A549 (cell line): ENCODE measurements around the gene TCF7L2. TPM values are rescaled to one million over a fixed set of nuclear protein-coding genes. Genes with fewer than 3 reads are reported as not detected.

Experiments used
- ATAC-seq, 2 experiments: fragments of 200-7000 bp in 1 of 2; fragments of >200 bp in 1 of 2; cut with Nextera tagmentation in 1 of 2; cut with Tn5 transposase in 1 of 2; 3 replicates each; pipeline versions ENCODE4 v1.8.0 to v1.9.1; 2018 to 2020; ENCODE audit warnings: mild to moderate bottlenecking in 1 of 2, moderate library complexity in 1 of 2
- CTCF ChIA-PET: fragments of 300-600 bp; sonication (Branson Sonifier 250); formaldehyde crosslinking; extraction: SDS; loops from one replicate; lab custom pipeline; 2021; ENCODE audit warnings: antibody characterized with exemption, inconsistent platforms; lab: Yijun Ruan, JAX
- POLR2A ChIA-PET: fragments of 350-600 bp; formaldehyde crosslinking; extraction: SDS; loops from one replicate; lab custom pipeline; 2021; ENCODE audit warnings: antibody characterized with exemption, inconsistent platforms; lab: Yijun Ruan, JAX
- DNase-seq, 2 experiments: peaks; one replicate each; pipeline versions ENCODE4 v3.0.0 to v3.0.0-alpha.2; 2011 to 2016; ENCODE audit warnings: low read depth in 1 of 2, low spot score in 1 of 2
- FAIRE-seq: peaks from 2 replicates; lab custom pipeline; 2011; peaks lifted over from hg19 to GRCh38; lab: Jason Lieb, UNC
- H3K27ac ChIP-seq, 2 experiments: fragments of >200 bp; sonication (Bioruptor Twin); formaldehyde crosslinking; 3 replicates each; pipeline ENCODE4 v1.5.1; 2016 to 2017
- H3K4me1 ChIP-seq: fragments of >200 bp; sonication (Bioruptor Twin); formaldehyde crosslinking; 3 replicates; pipeline ENCODE4 v1.6.1; 2016
- H3K4me2 ChIP-seq: fragments of >200 bp; sonication (Bioruptor Twin); formaldehyde crosslinking; 3 replicates; pipeline ENCODE4 v1.6.1; 2016
- H3K4me3 ChIP-seq: fragments of >200 bp; sonication (Bioruptor Twin); formaldehyde crosslinking; 3 replicates; pipeline ENCODE4 v1.5.1; 2016
- H3K9me3 ChIP-seq: fragments of >200 bp; sonication (Bioruptor Twin); formaldehyde crosslinking; 3 replicates; pipeline ENCODE4 v1.6.1; 2016
- BHLHE40 ChIP-seq: IDR thresholded peaks from 2 replicates; pipeline ENCODE4 v1.6.1; 2012; ENCODE audit warnings: low read depth, low read length, inconsistent platforms
- CBX8 ChIP-seq: fragments of 200-600 bp; sonication (generic); IDR thresholded peaks from 2 replicates; pipeline ENCODE4 v1.6.1; 2016
- CHD4 ChIP-seq: fragments of 200-600 bp; sonication (generic); IDR thresholded peaks from 2 replicates; pipeline ENCODE4 v1.6.1; 2016; ENCODE audit warnings: antibody characterized with exemption, mild to moderate bottlenecking, borderline replicate concordance
- EHF ChIP-seq: fragments of 250-450 bp; sonication (Bioruptor Pico); IDR thresholded peaks from 2 replicates; pipeline ENCODE4 v1.5.0; 2020; ENCODE audit warnings: mild to moderate bottlenecking
- EHMT2 ChIP-seq: fragments of 200-600 bp; sonication (generic); IDR thresholded peaks from 2 replicates; pipeline ENCODE4 v1.6.1; 2016; ENCODE audit warnings: antibody characterized with exemption, low read depth, mild to moderate bottlenecking, moderate library complexity
- FOSL2 ChIP-seq, 2 experiments: fragments of 450-650 bp in 1 of 2; fragments of >200 bp in 1 of 2; sonication (Bioruptor Twin) in 1 of 2; formaldehyde crosslinking; IDR thresholded peaks; 2 replicates each; pipeline versions ENCODE4 v1.5.0 to v1.6.1; 2016 to 2020; ENCODE audit warnings: mild to moderate bottlenecking in 1 of 2, moderate library complexity in 1 of 2
- HDAC2 ChIP-seq: fragments of 200-600 bp; sonication (generic); IDR thresholded peaks from 2 replicates; pipeline ENCODE4 v1.6.1; 2016
- HOXB5 ChIP-seq: fragments of 250-450 bp; sonication (Bioruptor Pico); IDR thresholded peaks from 2 replicates; pipeline ENCODE4 v1.5.0; 2020; ENCODE audit warnings: mild to moderate bottlenecking, moderate library complexity
- KDM1A ChIP-seq: fragments of 200-600 bp; sonication (generic); IDR thresholded peaks from 2 replicates; pipeline ENCODE4 v1.6.1; 2016; ENCODE audit warnings: low read depth, mild to moderate bottlenecking
- KDM5A ChIP-seq: fragments of 200-600 bp; sonication (generic); IDR thresholded peaks from 2 replicates; pipeline ENCODE4 v1.6.1; 2016; ENCODE audit warnings: antibody characterized with exemption, mild to moderate bottlenecking
- MAFK ChIP-seq: fragments of 450-650 bp; IDR thresholded peaks from 2 replicates; pipeline ENCODE4 v1.6.1; 2014; ENCODE audit not compliant: partially characterized antibody
- NR3C1 ChIP-seq: fragments of >200 bp; sonication (Bioruptor Twin); formaldehyde crosslinking; IDR thresholded peaks from 3 replicates; pipeline ENCODE4 v1.6.1; 2017
- RAD21 ChIP-seq, 2 experiments: fragments of >200 bp in 1 of 2; sonication (Bioruptor Twin) in 1 of 2; formaldehyde crosslinking in 1 of 2; IDR thresholded peaks in 1 of 2; conservative IDR thresholded peaks in 1 of 2; 2 replicates in 1 of 2; 3 replicates in 1 of 2; pipeline ENCODE4 v1.6.1; 2012 to 2018; ENCODE audit warnings: inconsistent platforms in 1 of 2
- RNF2 ChIP-seq: fragments of 200-600 bp; sonication (generic); IDR thresholded peaks from 2 replicates; pipeline ENCODE4 v1.6.1; 2016; ENCODE audit warnings: low read depth, mild to moderate bottlenecking, antibody characterized with exemption, moderate library complexity, borderline replicate concordance
- SREBF2 ChIP-seq: fragments of 450-650 bp; IDR thresholded peaks from 2 replicates; pipeline ENCODE4 v1.6.1; 2014; ENCODE audit warnings: mild to moderate bottlenecking, moderate library complexity
- ZC3H11A ChIP-seq: fragments of 450-650 bp; IDR thresholded peaks from 2 replicates; pipeline ENCODE4 v1.6.1; 2014; ENCODE audit warnings: antibody characterized with exemption, mild to moderate bottlenecking
- WGBS: methylation state at CpG from one replicate; pipeline ENCODE4 v1.1.6; 2017; ENCODE audit errors: missing lambda C conversion rate; 5-methylcytosine and 5-hydroxymethylcytosine counted together
- polyA plus RNA-seq, 4 experiments: library from polyadenylated mRNA; depleted of rRNA in 3 of 4; stranded (reverse); fragments of >200 nt; fragmentation: RNase III in 1 of 4; extraction: RNeasy Plus Mini Kit Qiagen cat#74134 plus additional on column Dnase treatment in 1 of 4; gene quantifications; 2 replicates in 3 of 4; 3 replicates in 1 of 4; pipeline ENCODE4 v1.2.3, GENCODE V29; 2011 to 2017
- TF ChIP-seq, protein P1 (sequence below): fragments of >200 bp; sonication (Bioruptor Twin); formaldehyde crosslinking; IDR thresholded peaks from 3 replicates; pipeline ENCODE4 v1.5.1; 2016
- TF ChIP-seq, protein P2 (sequence below): fragments of >200 bp; sonication (Bioruptor Twin); formaldehyde crosslinking; IDR thresholded peaks from 3 replicates; pipeline ENCODE4 v1.6.1; 2016
- TF ChIP-seq, protein P3 (sequence below): IDR thresholded peaks from 2 replicates; pipeline ENCODE4 v1.6.1; 2012

Gene TCF7L2
- polyA plus RNA-seq, 2 of the 4 experiments (the other 2 are of a cell fraction) = 11.3 to 14.5 TPM

DNA sequence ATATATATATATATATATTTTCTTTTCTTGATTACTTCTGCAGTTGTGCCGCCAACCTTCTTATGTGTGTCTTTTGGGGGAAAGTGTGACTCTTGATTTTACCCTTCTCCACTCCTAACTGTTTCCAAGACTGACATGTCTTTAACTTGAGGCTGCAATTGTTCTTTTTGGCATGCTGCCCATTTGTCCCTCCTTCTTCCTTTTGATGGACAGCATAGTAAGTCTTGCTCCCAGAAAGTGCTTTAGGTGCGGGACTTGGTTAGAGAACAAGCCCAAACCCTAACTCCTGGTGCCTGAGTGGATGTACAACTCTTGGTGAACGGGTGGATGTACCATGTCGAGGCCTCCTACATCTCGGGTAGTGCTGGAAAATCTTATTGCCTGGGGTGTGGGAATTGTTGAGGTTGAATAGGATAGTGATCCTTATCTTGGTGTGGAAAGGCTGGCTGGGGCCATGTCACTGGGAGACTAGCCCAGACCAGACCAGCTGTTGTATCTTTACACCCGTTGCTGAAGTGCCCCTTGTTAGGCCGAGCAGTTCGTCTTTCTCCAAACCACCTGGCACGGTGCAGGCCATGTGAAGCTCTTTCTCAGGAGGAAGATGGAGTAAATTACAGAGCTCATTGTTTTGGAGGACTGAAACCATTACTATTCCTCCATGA, 16.3 kb downstream of the TCF7L2 start:
- POLR2A ChIA-PET = no interaction called here
- no peak for TF ChIP-seq HOXB5 (CRISPR knock-in tag)
- TF ChIP-seq, protein P1, sequence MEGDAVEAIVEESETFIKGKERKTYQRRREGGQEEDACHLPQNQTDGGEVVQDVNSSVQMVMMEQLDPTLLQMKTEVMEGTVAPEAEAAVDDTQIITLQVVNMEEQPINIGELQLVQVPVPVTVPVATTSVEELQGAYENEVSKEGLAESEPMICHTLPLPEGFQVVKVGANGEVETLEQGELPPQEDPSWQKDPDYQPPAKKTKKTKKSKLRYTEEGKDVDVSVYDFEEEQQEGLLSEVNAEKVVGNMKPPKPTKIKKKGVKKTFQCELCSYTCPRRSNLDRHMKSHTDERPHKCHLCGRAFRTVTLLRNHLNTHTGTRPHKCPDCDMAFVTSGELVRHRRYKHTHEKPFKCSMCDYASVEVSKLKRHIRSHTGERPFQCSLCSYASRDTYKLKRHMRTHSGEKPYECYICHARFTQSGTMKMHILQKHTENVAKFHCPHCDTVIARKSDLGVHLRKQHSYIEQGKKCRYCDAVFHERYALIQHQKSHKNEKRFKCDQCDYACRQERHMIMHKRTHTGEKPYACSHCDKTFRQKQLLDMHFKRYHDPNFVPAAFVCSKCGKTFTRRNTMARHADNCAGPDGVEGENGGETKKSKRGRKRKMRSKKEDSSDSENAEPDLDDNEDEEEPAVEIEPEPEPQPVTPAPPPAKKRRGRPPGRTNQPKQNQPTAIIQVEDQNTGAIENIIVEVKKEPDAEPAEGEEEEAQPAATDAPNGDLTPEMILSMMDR = no peak
- TF ChIP-seq ZC3H11A = no peak
- no peak for TF ChIP-seq CBX8
- no peak for TF ChIP-seq EHMT2
- TF ChIP-seq SREBF2 = no peak
- no peak for TF ChIP-seq HDAC2
- DNase-seq = no peak
- FAIRE-seq = no peak
- H3K27ac ChIP-seq = peak overlapping the region; percentile 47 to 68; a peak in 5 of 6 replicates
- no peak for ATAC-seq
- WGBS = 93% methylated on average over 9 of the region's 9 CpGs
- peak overlapping the region; percentile 27; the same call in 1 of the 3 replicates for H3K4me2 ChIP-seq
- no peak overlapping the region for H3K4me3 ChIP-seq
- no peaks in the 10 kb centered on the region for H3K9me3 ChIP-seq
- CTCF ChIA-PET = interaction anchor here (0.9 to 1.3 kb wide), 10 partner anchors 10 to 597 kb away, joined by 3 to 5 read pairs (median 4); no protein-coding TSS in a partner anchor
- peaks cover 73% of the 10 kb centered on the region for H3K4me1 ChIP-seq

DNA sequence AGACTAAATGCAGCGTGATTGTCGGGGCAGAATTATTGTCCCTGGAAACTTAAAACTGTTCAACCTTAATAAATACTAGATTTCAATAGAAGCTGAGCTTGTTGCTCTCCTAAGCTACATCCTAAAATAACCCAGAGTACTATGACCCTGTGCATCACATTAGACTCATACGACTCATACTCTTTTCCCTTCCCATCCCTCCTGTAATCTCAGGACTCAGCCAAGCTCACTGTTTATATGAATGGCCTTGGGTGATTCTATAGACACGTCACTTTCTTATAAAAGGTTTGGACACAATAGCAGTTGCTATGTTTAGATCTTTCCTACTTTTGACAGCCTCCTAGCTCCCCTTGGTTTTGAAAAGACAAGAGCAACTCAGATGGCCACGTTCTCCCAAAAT, 17.2 kb downstream of the TCF7L2 start:
- peak overlapping the region in 1 of 2 experiments; percentile 68; a peak in 2 of 6 replicates for H3K27ac ChIP-seq
- no peak overlapping the region for H3K4me3 ChIP-seq
- ChIA-PET CTCF (interaction anchor here (0.9 to 1.1 kb wide), 5 partner anchors 11 to 127 kb away, joined by 3 to 5 read pairs (median 4); no protein-coding TSS in a partner anchor), POLR2A (interaction anchor here (0.7 kb wide), 1 partner anchor 23 kb away, joined by 7 read pairs; no protein-coding TSS in a partner anchor)
- H3K9me3 ChIP-seq = no peaks in the 10 kb centered on the region
- peak overlapping the region; percentile 27; the same call in 1 of the 3 replicates for H3K4me2 ChIP-seq
- no peak for TF ChIP-seq FOSL2 (IDR thresholded peaks at IDR 0.05)
- peak; percentile 32; the same call in 1 of the 2 replicates for TF ChIP-seq FOSL2 (CRISPR knock-in tag; IDR thresholded peaks at IDR 0.05)
- no peak for TF ChIP-seq KDM5A
- WGBS = 70% methylated on average over 5 of the region's 5 CpGs
- no peak for FAIRE-seq
- peaks cover 64% of the 10 kb centered on the region for H3K4me1 ChIP-seq
- ATAC-seq = peak; percentile 17 to 58; a peak in 3 of 6 replicates
- peak in 1 of 2 experiments; percentile 48 for DNase-seq

DNA sequence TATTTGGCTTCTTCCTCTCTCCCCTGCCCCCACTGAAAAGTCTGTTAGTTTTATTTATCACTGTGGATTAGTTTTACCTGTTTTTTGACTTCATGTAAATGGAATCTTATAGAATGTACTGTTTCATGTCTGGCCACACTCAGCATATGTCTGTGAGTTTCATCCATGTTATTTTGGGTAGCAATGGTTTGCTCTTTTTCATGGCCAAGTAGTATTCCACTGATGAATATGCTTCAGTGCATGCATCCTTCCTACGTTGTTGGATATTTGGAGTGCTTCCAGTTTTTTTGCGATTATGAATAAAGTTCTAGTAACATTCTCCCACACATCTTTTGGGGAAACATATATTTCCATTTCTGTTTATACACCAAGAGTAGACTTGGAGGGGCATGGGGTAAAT, 19.1 kb downstream of the TCF7L2 start:
- ATAC-seq (no peak), FAIRE-seq (no peak), DNase-seq (no peak)
- POLR2A ChIA-PET = no interaction called here
- TF ChIP-seq MAFK (no peak), KDM1A (peak; percentile 38; the same call in 1 of the 2 replicates)
- CTCF ChIA-PET = no interaction called here
- H3K4me2 ChIP-seq = 0 out of 3 replicates have a peak overlapping the region, but pooled peaks have one; percentile 32
- H3K27ac ChIP-seq = 0 out of 6 replicates have a peak overlapping the region, but pooled peaks of 1 of the 2 experiments have one; percentile 11
- 79% methylated on average over 2 of the region's 2 CpGs for whole genome bisulfite sequencing
- no peaks in the 10 kb centered on the region for H3K9me3 ChIP-seq
- H3K4me1 ChIP-seq = peaks cover 45% of the 10 kb centered on the region
- no peak overlapping the region for H3K4me3 ChIP-seq

DNA sequence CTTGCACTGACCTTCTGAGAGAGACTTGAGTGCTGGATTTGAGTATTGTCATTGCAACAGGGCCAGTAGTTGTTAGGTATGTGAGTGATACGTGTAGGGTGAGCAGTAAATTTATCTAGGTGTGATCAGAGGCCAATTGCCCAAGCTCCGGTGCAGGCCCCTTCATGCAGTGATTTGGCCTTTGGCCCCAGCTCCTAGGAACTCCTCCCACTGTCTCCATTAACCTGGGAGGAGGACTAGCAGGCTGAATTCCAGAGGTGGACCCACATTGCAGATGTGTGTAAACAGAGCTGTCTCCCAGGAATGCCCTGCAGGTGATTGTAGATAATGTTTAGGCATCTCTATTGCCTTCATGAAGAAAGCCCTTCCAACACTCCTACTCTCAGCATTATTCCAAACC, 19.5 kb downstream of the TCF7L2 start:
- CTCF ChIA-PET = no interaction called here
- 58% methylated on average over 2 of the region's 2 CpGs for WGBS
- Histone ChIP-seq H3K4me3 (no peak overlapping the region), H3K4me1 (peaks cover 40% of the 10 kb centered on the region), H3K4me2 (0 out of 3 replicates have a peak overlapping the region, but pooled peaks have one; percentile 32), H3K27ac (peak overlapping the region in 1 of 2 experiments; percentile 11; a peak in 1 of 6 replicates), H3K9me3 (no peaks in the 10 kb centered on the region)
- no peak for TF ChIP-seq EHF
- no peak for TF ChIP-seq NR3C1
- no peak for FAIRE-seq
- ATAC-seq = no peak
- POLR2A ChIA-PET = no interaction called here
- no peak for DNase-seq

DNA sequence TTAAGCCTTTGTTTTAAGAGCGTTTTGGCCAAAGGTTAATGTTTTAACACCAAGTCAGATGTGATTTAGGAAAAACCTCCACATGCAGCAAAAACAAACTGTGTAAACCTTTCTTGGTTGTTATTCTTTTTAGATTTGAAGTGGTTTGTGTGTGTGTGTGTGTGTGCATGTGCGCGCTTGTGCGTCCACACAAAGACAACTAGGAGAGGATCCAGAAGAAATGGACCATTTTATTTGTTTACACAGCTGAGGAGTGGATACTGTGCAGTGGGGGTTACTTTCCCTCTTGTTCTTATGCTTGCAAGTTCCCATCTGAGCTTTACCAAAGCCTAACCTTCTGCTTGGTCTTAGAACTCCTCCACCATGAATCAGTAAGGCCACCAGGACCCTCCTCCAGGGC, 20.0 kb downstream of the TCF7L2 start:
- no peak for ATAC-seq
- Histone ChIP-seq H3K4me3 (no peak overlapping the region), H3K9me3 (no peaks in the 10 kb centered on the region), H3K4me1 (peaks cover 36% of the 10 kb centered on the region), H3K4me2 (0 out of 3 replicates have a peak overlapping the region, but pooled peaks have one; percentile 5), H3K27ac (no peak overlapping the region; a peak in 1 of 6 replicates)
- CTCF ChIA-PET = no interaction called here
- no peak for DNase-seq
- 90% methylated on average over 4 of the region's 4 CpGs for WGBS
- POLR2A ChIA-PET = no interaction called here
- FAIRE-seq = no peak
- TF ChIP-seq SREBF2 (no peak), RNF2 (no peak), CBX8 (no peak), RAD21 (conservative IDR thresholded peaks at IDR 0.05 in 1 of 2, IDR thresholded peaks at IDR 0.05 in 1 of 2) (no peak), CHD4 (no peak), KDM5A (no peak), BHLHE40 (no peak), HDAC2 (no peak)
- TF ChIP-seq, protein P2, sequence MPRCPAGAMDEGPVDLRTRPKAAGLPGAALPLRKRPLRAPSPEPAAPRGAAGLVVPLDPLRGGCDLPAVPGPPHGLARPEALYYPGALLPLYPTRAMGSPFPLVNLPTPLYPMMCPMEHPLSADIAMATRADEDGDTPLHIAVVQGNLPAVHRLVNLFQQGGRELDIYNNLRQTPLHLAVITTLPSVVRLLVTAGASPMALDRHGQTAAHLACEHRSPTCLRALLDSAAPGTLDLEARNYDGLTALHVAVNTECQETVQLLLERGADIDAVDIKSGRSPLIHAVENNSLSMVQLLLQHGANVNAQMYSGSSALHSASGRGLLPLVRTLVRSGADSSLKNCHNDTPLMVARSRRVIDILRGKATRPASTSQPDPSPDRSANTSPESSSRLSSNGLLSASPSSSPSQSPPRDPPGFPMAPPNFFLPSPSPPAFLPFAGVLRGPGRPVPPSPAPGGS = no peak
- TF ChIP-seq, protein P3, sequence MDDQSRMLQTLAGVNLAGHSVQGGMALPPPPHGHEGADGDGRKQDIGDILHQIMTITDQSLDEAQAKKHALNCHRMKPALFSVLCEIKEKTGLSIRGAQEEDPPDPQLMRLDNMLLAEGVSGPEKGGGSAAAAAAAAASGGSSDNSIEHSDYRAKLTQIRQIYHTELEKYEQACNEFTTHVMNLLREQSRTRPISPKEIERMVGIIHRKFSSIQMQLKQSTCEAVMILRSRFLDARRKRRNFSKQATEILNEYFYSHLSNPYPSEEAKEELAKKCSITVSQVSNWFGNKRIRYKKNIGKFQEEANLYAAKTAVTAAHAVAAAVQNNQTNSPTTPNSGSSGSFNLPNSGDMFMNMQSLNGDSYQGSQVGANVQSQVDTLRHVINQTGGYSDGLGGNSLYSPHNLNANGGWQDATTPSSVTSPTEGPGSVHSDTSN = no peak
